ENCODE results near the gene SLIT3.

DNA sequence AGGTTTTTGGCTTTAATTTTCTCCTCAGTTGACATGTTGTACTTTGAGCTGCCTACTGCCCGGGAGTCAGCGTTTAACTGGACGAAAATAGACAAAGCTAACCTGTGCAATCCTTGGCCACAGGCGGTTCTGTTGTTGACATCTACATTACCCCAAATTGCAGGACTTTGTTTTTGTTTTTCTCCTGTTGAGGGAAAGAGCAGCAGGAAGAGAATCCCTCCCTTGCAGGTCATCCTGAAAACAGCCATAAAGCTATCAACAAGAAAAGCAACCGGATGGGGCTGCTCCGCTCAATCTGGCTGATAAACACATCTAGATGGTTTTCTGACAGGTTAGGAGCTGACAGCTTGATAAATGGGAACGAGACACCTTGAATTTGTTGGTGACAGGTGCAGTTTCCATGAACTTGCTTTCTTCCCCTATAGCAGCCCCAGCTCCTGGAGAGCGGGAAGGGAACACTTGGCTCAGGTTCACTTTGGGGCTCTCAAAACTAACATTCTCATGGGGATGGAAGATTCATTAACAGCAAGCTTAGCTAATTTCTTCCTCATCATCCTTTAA is 331.5 kb downstream of the SLIT3 start:
- TF ChIP-seq, protein P1, sequence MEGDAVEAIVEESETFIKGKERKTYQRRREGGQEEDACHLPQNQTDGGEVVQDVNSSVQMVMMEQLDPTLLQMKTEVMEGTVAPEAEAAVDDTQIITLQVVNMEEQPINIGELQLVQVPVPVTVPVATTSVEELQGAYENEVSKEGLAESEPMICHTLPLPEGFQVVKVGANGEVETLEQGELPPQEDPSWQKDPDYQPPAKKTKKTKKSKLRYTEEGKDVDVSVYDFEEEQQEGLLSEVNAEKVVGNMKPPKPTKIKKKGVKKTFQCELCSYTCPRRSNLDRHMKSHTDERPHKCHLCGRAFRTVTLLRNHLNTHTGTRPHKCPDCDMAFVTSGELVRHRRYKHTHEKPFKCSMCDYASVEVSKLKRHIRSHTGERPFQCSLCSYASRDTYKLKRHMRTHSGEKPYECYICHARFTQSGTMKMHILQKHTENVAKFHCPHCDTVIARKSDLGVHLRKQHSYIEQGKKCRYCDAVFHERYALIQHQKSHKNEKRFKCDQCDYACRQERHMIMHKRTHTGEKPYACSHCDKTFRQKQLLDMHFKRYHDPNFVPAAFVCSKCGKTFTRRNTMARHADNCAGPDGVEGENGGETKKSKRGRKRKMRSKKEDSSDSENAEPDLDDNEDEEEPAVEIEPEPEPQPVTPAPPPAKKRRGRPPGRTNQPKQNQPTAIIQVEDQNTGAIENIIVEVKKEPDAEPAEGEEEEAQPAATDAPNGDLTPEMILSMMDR (IDR thresholded peaks at IDR 0.05) = no peak
- TF ChIP-seq POLR2AphosphoS5 (IDR thresholded peaks at IDR 0.05) = no peak
- no peak for TF ChIP-seq POLR2A (IDR thresholded peaks at IDR 0.05)
